Caco-2 (cell line): ENCODE measurements around the gene SLC43A3. TPM values are rescaled to one million over a fixed set of nuclear protein-coding genes. Genes with fewer than 3 reads are reported as not detected.
"Not testable (repeated sequence)": the region's sequence is repeated elsewhere in the genome, so short reads cannot be mapped to it uniquely, and the experiment has no call there.

ENCODE experiments used
- BruUV-seq: library from RNA; stranded (reverse); fragments of 400-500 nt; replicated peaks from 2 replicates; lab custom pipeline; 2021; lab: Mats Ljungman, UMichigan
- CTCF ChIA-PET: fragments of 300-600 bp; sonication (Branson Sonifier 250); formaldehyde crosslinking; loops from one replicate; lab custom pipeline; 2022; ENCODE audit warnings: antibody characterized with exemption; lab: Charles Lee
- POLR2A ChIA-PET: fragments of 300-600 bp; sonication (Branson Sonifier 250); formaldehyde crosslinking; loops from one replicate; lab custom pipeline; 2022; ENCODE audit warnings: antibody characterized with exemption; lab: Charles Lee
- DNase-seq, 2 experiments: peaks; one replicate each; pipeline versions ENCODE4 v3.0.0 to v3.0.0-alpha.2; 2020 to 2022
- H3K27me3 ChIP-seq: replicated peaks from 2 replicates; pipeline ENCODE4 v1.6.0; 2011; ENCODE audit warnings: low read length; ENCODE audit not compliant: control insufficient read depth, insufficient read depth
- H3K36me3 ChIP-seq: 2 replicates; pipeline ENCODE4 v1.5.1; 2011; ENCODE audit warnings: low read length; ENCODE audit not compliant: control insufficient read depth, insufficient read depth
- H3K4me1 ChIP-seq: fragments of 250-450 bp; sonication (Bioruptor Pico); 2 replicates; pipeline ENCODE4 v1.5.1; 2020; ENCODE audit warnings: mild to moderate bottlenecking
- H3K4me3 ChIP-seq: 2 replicates; pipeline ENCODE4 v1.5.1; 2011; ENCODE audit warnings: low read depth, mild to moderate bottlenecking, control low read depth, low read length
- H3K9me3 ChIP-seq: fragments of 250-450 bp; sonication (Bioruptor Pico); 2 replicates; pipeline ENCODE4 v1.5.1; 2020; ENCODE audit warnings: mild to moderate bottlenecking, moderate library complexity
- H3K27ac Mint-ChIP-seq: one replicate; pipeline ENCODE4 v1.8.0; 2022; ENCODE audit warnings: mixed read lengths; ENCODE audit not compliant: unreplicated experiment
- H3K27me3 Mint-ChIP-seq: one replicate; pipeline ENCODE4 v1.8.0; 2022; ENCODE audit warnings: mixed read lengths; ENCODE audit not compliant: insufficient read depth, unreplicated experiment
- H3K36me3 Mint-ChIP-seq: one replicate; pipeline ENCODE4 v1.8.0; 2022; ENCODE audit warnings: mild to moderate bottlenecking, mixed read lengths; ENCODE audit not compliant: insufficient read depth, unreplicated experiment
- H3K4me1 Mint-ChIP-seq: one replicate; pipeline ENCODE4 v1.8.0; 2022; ENCODE audit warnings: low read depth, mixed read lengths; ENCODE audit not compliant: unreplicated experiment
- H3K4me3 Mint-ChIP-seq: one replicate; pipeline ENCODE4 v1.8.0; 2022; ENCODE audit warnings: mild to moderate bottlenecking, moderate library complexity, mixed read lengths; ENCODE audit not compliant: unreplicated experiment
- H3K9me3 Mint-ChIP-seq: one replicate; pipeline ENCODE4 v1.8.0; 2022; ENCODE audit warnings: mixed read lengths; ENCODE audit not compliant: unreplicated experiment
- intact Hi-C: fragments of 100-400 bp; cut with micrococcal nuclease; formaldehyde crosslinking; loops from one replicate; pipeline ENCODE4 v1.10.0; 2022; ENCODE audit not compliant: unreplicated experiment
- total RNA-seq: library from RNA; stranded (reverse); gene quantifications from 2 replicates; pipeline ENCODE4 v1.2.3, GENCODE V29; 2022
- TF ChIP-seq, protein P1 (sequence below), 2 experiments: fragments of 200-600 bp in 1 of 2; IDR thresholded peaks; 1 replicate in 1 of 2; 2 replicates in 1 of 2; pipeline versions ENCODE4 v1.5.1 to v1.8.0; 2011 to 2022; ENCODE audit warnings: antibody characterized with exemption in 1 of 2, control low read depth in 1 of 2, inconsistent platforms in 1 of 2, low read depth in 1 of 2, low read length in 1 of 2, mild to moderate bottlenecking in 1 of 2, moderate library complexity in 1 of 2; ENCODE audit not compliant: insufficient read depth in 1 of 2, severe bottlenecking in 1 of 2, unreplicated experiment in 1 of 2

SLC43A3 gene
- total RNA-seq, 1 experiment from 2014 or later = not detected

DNA sequence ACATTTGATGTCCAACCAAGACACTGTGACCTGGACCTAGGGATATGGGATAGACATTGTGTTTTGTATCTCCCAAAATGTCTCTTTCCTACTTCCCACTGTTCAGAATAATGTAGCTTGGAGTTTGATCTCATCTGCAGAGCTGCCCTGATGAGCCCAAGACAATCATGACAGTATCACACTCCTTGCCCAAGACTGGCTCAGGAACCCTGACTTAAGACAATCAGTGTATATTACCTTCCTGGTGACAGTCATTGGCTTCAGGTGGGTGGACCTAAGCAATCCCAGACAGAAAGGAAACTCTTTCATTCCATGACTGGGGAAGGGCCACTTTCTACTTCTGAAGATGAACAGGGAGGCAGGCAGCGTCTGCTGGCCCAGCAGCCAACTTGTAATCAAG, 19.1 kb upstream of the SLC43A3 start:
- ChIA-PET POLR2A (no interaction called here), CTCF (no interaction called here)

DNA sequence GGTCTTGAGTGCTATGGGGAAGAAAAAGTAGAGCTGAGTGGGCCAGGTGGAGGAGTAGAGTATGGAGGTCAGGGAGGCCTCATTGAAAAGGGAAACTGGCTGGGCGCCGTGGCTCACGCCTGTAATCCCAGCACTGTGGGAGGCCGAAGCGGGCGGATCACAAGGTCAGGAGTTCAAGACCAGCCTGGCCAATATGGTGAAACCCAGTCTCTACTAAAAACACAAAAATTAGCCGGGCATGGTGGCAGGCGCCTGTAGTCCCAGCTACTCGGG, 18.1 kb upstream of the SLC43A3 start:
- intact Hi-C loops = loop anchor here (5.0 kb wide), 1 partner anchor 43 kb away; no protein-coding TSS in a partner anchor
- H3K36me3 ChIP-seq, DNase-seq, POLR2A ChIA-PET, H3K4me3 Mint-ChIP-seq, CTCF ChIA-PET, H3K27me3 Mint-ChIP-seq, H3K9me3 ChIP-seq, H3K4me1 ChIP-seq, H3K27me3 ChIP-seq, H3K4me3 ChIP-seq, BruUV-seq, H3K36me3 Mint-ChIP-seq: not testable (repeated sequence)
- Mint-ChIP-seq H3K27ac (peak overlapping the region; percentile 49), H3K4me1 (peaks cover 10% of the 10 kb centered on the region), H3K9me3 (peaks cover 11% of the 10 kb centered on the region)

More for the DNA sequence above, 19.1 kb upstream of the SLC43A3 start:
- TF ChIP-seq, protein P1, sequence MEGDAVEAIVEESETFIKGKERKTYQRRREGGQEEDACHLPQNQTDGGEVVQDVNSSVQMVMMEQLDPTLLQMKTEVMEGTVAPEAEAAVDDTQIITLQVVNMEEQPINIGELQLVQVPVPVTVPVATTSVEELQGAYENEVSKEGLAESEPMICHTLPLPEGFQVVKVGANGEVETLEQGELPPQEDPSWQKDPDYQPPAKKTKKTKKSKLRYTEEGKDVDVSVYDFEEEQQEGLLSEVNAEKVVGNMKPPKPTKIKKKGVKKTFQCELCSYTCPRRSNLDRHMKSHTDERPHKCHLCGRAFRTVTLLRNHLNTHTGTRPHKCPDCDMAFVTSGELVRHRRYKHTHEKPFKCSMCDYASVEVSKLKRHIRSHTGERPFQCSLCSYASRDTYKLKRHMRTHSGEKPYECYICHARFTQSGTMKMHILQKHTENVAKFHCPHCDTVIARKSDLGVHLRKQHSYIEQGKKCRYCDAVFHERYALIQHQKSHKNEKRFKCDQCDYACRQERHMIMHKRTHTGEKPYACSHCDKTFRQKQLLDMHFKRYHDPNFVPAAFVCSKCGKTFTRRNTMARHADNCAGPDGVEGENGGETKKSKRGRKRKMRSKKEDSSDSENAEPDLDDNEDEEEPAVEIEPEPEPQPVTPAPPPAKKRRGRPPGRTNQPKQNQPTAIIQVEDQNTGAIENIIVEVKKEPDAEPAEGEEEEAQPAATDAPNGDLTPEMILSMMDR (IDR thresholded peaks at IDR 0.05; ENCODE audit: insufficient read depth in 1 of 2, low read depth in 1 of 2, low read length in 1 of 2, severe bottlenecking in 1 of 2, unreplicated experiment in 1 of 2) = no peak
- Histone ChIP-seq H3K27me3 (no peaks in the 10 kb centered on the region), H3K4me1 (peaks cover 7% of the 10 kb centered on the region), H3K9me3 (no peaks in the 10 kb centered on the region), H3K36me3 (no peaks in the 10 kb centered on the region), H3K4me3 (no peak overlapping the region)
- no peak for DNase-seq
- peaks cover 10% of the 10 kb centered on the region for H3K4me1 Mint-ChIP-seq
- no peak overlapping the region for H3K4me3 Mint-ChIP-seq
- no peaks in the 10 kb centered on the region for H3K36me3 Mint-ChIP-seq
- intact Hi-C loops = loop anchor here (5.0 kb wide), 1 partner anchor 44 kb away; no protein-coding TSS in a partner anchor
- BruUV-seq = no TSS peak
- H3K27ac Mint-ChIP-seq = no peak overlapping the region
- no peaks in the 10 kb centered on the region for H3K27me3 Mint-ChIP-seq
- peaks cover 11% of the 10 kb centered on the region for H3K9me3 Mint-ChIP-seq

DNA sequence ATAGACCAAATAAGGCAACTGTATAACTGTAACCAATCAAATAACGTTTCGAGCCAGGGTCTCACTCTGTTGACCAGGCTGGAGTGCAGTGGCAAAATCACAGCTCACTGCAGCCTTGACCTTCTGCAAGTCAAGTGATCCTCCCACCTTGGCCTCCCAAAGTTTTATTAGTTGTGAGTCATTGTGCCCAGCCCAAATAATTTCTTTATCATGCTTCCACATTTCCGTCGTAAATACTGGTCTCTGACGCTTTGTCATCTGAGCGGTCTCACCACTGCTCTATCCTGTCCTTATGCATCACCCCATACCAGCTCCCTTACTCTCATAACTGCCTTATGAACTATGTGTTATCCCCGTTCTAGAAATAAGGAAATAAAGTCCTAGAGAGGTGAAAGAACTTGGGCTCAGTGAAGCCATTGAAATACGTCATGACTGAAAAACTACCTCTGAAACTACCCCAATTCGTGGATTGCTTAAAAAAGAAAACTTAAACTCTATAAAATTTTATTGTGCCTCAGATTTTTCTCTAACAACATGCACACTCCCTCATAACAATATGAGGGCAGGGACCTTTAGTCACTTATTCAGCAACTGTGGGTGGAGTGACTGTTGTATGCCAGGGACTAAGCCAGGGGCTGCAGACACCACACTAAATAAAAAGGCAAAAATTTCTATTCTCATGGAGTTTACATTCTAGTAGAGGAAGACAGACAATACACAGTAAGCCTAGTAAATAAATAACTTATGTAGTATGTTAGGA, 17.6 kb upstream of the SLC43A3 start:
- DNase-seq = no peak
- Histone ChIP-seq H3K36me3 (no peaks in the 10 kb centered on the region), H3K27me3 (no peaks in the 10 kb centered on the region), H3K4me1 (peaks cover 7% of the 10 kb centered on the region), H3K4me3 (no peak overlapping the region), H3K9me3 (no peaks in the 10 kb centered on the region)
- BruUV-seq = no TSS peak
- peaks cover 10% of the 10 kb centered on the region for H3K4me1 Mint-ChIP-seq
- H3K27ac Mint-ChIP-seq = peak overlapping the region; percentile 49
- H3K27me3 Mint-ChIP-seq = no peaks in the 10 kb centered on the region
- no peaks in the 10 kb centered on the region for H3K36me3 Mint-ChIP-seq
- TF ChIP-seq, protein P1 (IDR thresholded peaks at IDR 0.05; ENCODE audit: insufficient read depth in 1 of 2, low read depth in 1 of 2, low read length in 1 of 2, severe bottlenecking in 1 of 2, unreplicated experiment in 1 of 2) = no peak
- ChIA-PET POLR2A (no interaction called here), CTCF (no interaction called here)
- intact Hi-C loops = loop anchor here (5.0 kb wide), 1 partner anchor 42 kb away; no protein-coding TSS in a partner anchor
- no peak overlapping the region for H3K4me3 Mint-ChIP-seq
- H3K9me3 Mint-ChIP-seq = peaks cover 11% of the 10 kb centered on the region
